NB4 (cell line): Measurements from ENCODE around the gene UBE2N.

Source experiments
- MYC ChIP-seq: IDR thresholded peaks from 2 replicates; pipeline ENCODE4 v1.6.1; 2011; ENCODE audit warnings: low read depth, low read length
- TF ChIP-seq, protein P1 (sequence below): IDR thresholded peaks from one replicate; pipeline ENCODE4 v1.5.1; 2012; ENCODE audit warnings: low read depth, low read length

DNA sequence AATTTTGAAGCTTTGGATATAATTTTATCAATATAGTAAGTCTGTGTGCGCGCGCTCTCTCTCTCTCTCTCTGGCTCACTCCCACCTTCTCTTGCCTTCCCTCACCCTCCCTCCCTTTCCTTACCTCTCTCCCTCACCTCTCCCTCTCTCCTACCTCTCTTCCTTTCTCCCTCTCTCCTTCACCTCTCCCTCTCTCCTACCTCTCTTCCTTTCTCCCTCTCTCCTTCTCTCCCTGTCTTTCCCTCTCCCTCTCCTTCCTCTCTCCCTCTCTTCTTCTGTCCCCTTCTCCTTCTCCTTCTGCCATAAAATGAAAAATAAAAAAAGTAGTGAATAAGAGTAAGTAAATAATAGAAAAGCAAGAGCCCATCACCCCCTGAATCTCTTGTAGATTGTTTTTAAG, 73.0 kb downstream of the UBE2N start:
- TF ChIP-seq, protein P1, sequence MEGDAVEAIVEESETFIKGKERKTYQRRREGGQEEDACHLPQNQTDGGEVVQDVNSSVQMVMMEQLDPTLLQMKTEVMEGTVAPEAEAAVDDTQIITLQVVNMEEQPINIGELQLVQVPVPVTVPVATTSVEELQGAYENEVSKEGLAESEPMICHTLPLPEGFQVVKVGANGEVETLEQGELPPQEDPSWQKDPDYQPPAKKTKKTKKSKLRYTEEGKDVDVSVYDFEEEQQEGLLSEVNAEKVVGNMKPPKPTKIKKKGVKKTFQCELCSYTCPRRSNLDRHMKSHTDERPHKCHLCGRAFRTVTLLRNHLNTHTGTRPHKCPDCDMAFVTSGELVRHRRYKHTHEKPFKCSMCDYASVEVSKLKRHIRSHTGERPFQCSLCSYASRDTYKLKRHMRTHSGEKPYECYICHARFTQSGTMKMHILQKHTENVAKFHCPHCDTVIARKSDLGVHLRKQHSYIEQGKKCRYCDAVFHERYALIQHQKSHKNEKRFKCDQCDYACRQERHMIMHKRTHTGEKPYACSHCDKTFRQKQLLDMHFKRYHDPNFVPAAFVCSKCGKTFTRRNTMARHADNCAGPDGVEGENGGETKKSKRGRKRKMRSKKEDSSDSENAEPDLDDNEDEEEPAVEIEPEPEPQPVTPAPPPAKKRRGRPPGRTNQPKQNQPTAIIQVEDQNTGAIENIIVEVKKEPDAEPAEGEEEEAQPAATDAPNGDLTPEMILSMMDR: no peak
- no peak for TF ChIP-seq MYC
